HG03439 (cell line): Measurements from ENCODE around the gene SAMD8.
A peak's percentile ranks its signal among the peaks of the same experiment; 100 is the strongest.
"Not testable (repeated sequence)": the region's sequence is repeated elsewhere in the genome, so short reads cannot be mapped to it uniquely, and the experiment has no call there.

Experiments
- ATAC-seq: cut with Tn5 transposase; IDR thresholded peaks from one replicate; pipeline ENCODE4 v1.9.1; 2021; ENCODE audit warnings: mild to moderate bottlenecking, moderate library complexity; ENCODE audit not compliant: unreplicated experiment

SAMD8 gene

GRCh38 chr10:75211007-75211691 lies 99.7 kb downstream of the SAMD8 start:
- no peak for ATAC-seq

GRCh38 chr10:75212343-75212742 lies 100.9 kb downstream of the SAMD8 start:
- no peak for ATAC-seq

GRCh38 chr10:75220274-75220673 lies 108.8 kb downstream of the SAMD8 start:
- no peak for ATAC-seq

- not testable (repeated sequence) for ATAC-seq
Observed at GRCh38 chr10:75221492-75221891, 110.0 kb downstream of the SAMD8 start.

- no peak for ATAC-seq
Observed at GRCh38 chr10:75223507-75223906, 112.1 kb downstream of the SAMD8 start.

GRCh38 chr10:75226095-75226494 lies 114.6 kb downstream of the SAMD8 start:
- ATAC-seq = no peak

- ATAC-seq = no peak
Observed at GRCh38 chr10:75226656-75227055, 115.2 kb downstream of the SAMD8 start.

GRCh38 chr10:75228278-75228677 lies 116.8 kb downstream of the SAMD8 start:
- no peak for ATAC-seq

GRCh38 chr10:75228834-75229233 lies 117.4 kb downstream of the SAMD8 start:
- no peak for ATAC-seq

- ATAC-seq = no peak
Observed at GRCh38 chr10:75229971-75230370, 118.5 kb downstream of the SAMD8 start.

GRCh38 chr10:75230600-75231038 lies 119.2 kb downstream of the SAMD8 start:
- peak; percentile 38 for ATAC-seq
